RWPE2 (cell line): ENCODE data around the gene SV2C.

Experiments
- ATAC-seq: fragments of 200-7000 bp; cut with Tn5 transposase; 3 replicates; pipeline ENCODE4 v1.9.1; 2021; ENCODE audit warnings: low read depth
- DNase-seq: peaks from one replicate; pipeline ENCODE4 v3.0.0-alpha.2; 2020; ENCODE audit warnings: low spot score
- H3K27ac ChIP-seq: fragments of 450-650 bp; 2 replicates; pipeline ENCODE4 v1.5.1; 2017; ENCODE audit warnings: mild to moderate bottlenecking; ENCODE audit not compliant: poor library complexity, severe bottlenecking
- H3K27me3 ChIP-seq: fragments of 250-450 bp; sonication (Bioruptor Pico); 2 replicates; pipeline ENCODE4 v1.5.1; 2021; ENCODE audit warnings: mild to moderate bottlenecking, moderate library complexity; ENCODE audit not compliant: insufficient read depth, poor library complexity, severe bottlenecking
- H3K36me3 ChIP-seq: fragments of 250-450 bp; sonication (Bioruptor Pico); 2 replicates; pipeline ENCODE4 v1.5.1; 2020; ENCODE audit warnings: low read depth, mild to moderate bottlenecking, moderate library complexity
- H3K4me1 ChIP-seq: fragments of 250-450 bp; sonication (Bioruptor Pico); 2 replicates; pipeline ENCODE4 v1.5.1; 2021; ENCODE audit warnings: mild to moderate bottlenecking, moderate library complexity; ENCODE audit not compliant: insufficient read depth, poor library complexity, severe bottlenecking
- H3K4me3 ChIP-seq: fragments of 250-450 bp; sonication (Bioruptor Pico); 2 replicates; pipeline ENCODE4 v1.5.1; 2021; ENCODE audit warnings: mild to moderate bottlenecking, moderate library complexity; ENCODE audit not compliant: severe bottlenecking
- H3K9me3 ChIP-seq: fragments of 250-450 bp; sonication (Bioruptor Pico); 2 replicates; pipeline ENCODE4 v1.5.1; 2021; ENCODE audit warnings: mild to moderate bottlenecking, moderate library complexity; ENCODE audit not compliant: severe bottlenecking
- CTCF ChIP-seq: fragments of 450-650 bp; IDR thresholded peaks from one replicate; pipeline ENCODE4 v1.5.1; 2017; ENCODE audit warnings: mild to moderate bottlenecking, moderate library complexity; ENCODE audit not compliant: poor library complexity, severe bottlenecking

Gene SV2C

GRCh38 chr5:76046741-76047140 lies 36.4 kb upstream of the SV2C start:
- H3K27ac ChIP-seq: no peak overlapping the region
- no peak for ATAC-seq
- H3K36me3 ChIP-seq: no peaks in the 10 kb centered on the region
- no peaks in the 10 kb centered on the region for H3K27me3 ChIP-seq
- H3K4me3 ChIP-seq: no peak overlapping the region
- no peak for TF ChIP-seq CTCF
- no peaks in the 10 kb centered on the region for H3K4me1 ChIP-seq
- no peaks in the 10 kb centered on the region for H3K9me3 ChIP-seq
- no peak for DNase-seq

GRCh38 chr5:76050134-76050533 lies 33.0 kb upstream of the SV2C start:
- H3K27me3 ChIP-seq: no peaks in the 10 kb centered on the region
- H3K36me3 ChIP-seq: no peaks in the 10 kb centered on the region
- H3K27ac ChIP-seq: no peak overlapping the region
- no peaks in the 10 kb centered on the region for H3K9me3 ChIP-seq
- peak; percentile 73; the same call in 2 of the 3 replicates for ATAC-seq
- no peaks in the 10 kb centered on the region for H3K4me1 ChIP-seq
- TF ChIP-seq CTCF: no peak
- no peak for DNase-seq
- no peak overlapping the region for H3K4me3 ChIP-seq

- no peaks in the 10 kb centered on the region for H3K4me1 ChIP-seq
- peaks cover 9% of the 10 kb centered on the region for H3K27me3 ChIP-seq
- H3K27ac ChIP-seq: no peak overlapping the region
- ATAC-seq (no peak), DNase-seq (no peak)
- H3K36me3 ChIP-seq: no peaks in the 10 kb centered on the region
- no peak overlapping the region for H3K4me3 ChIP-seq
- H3K9me3 ChIP-seq: no peaks in the 10 kb centered on the region
- no peak for TF ChIP-seq CTCF
Observed at GRCh38 chr5:76062502-76063041, 20.6 kb upstream of the SV2C start.

GRCh38 chr5:76065258-76065657 lies 17.9 kb upstream of the SV2C start:
- H3K4me1 ChIP-seq: no peaks in the 10 kb centered on the region
- no peak for TF ChIP-seq CTCF
- H3K9me3 ChIP-seq: no peaks in the 10 kb centered on the region
- H3K36me3 ChIP-seq: no peaks in the 10 kb centered on the region
- H3K4me3 ChIP-seq: no peak overlapping the region
- H3K27me3 ChIP-seq: peaks cover 14% of the 10 kb centered on the region
- DNase-seq: no peak
- H3K27ac ChIP-seq: no peak overlapping the region
- ATAC-seq: no peak

GRCh38 chr5:76069061-76069735 lies 14.0 kb upstream of the SV2C start:
- no peaks in the 10 kb centered on the region for H3K4me1 ChIP-seq
- no peak overlapping the region for H3K27ac ChIP-seq
- TF ChIP-seq CTCF: no peak
- H3K4me3 ChIP-seq: no peak overlapping the region
- H3K9me3 ChIP-seq: no peaks in the 10 kb centered on the region
- no peaks in the 10 kb centered on the region for H3K36me3 ChIP-seq
- H3K27me3 ChIP-seq: peaks cover 26% of the 10 kb centered on the region
- no peak for DNase-seq
- ATAC-seq: no peak
